Measurements from ENCODE around the gene TPCN2. TPM values are rescaled to one million over a fixed set of nuclear protein-coding genes. Genes with fewer than 3 reads are reported as not detected.

TPCN2 gene
- total and polyA plus RNA-seq, 2 of the 8 experiments (the other 6 are each of a cell fraction or from before 2014, with no cell fraction given), result 9.7 to 18.6 TPM

- peaks cover 0 to 5% (median 3%) of the 10 kb centered on the region in 4 experiments; a peak in 4 of 7 replicates for H3K4me1 ChIP-seq (replicated peaks in 1 of 4; ENCODE audit: control insufficient read depth in 3 of 4, insufficient read depth in 4 of 4, low read length in 3 of 4)
- H3K23me2 ChIP-seq (ENCODE audit: low read depth, low read length), result no peaks in the 10 kb centered on the region
- H3K23ac ChIP-seq (ENCODE audit: insufficient read length), result no peak overlapping the region
- H3K9me3 ChIP-seq (ENCODE audit: insufficient read depth in 2 of 2, low read depth in 1 of 2, low read length in 1 of 2), result no peaks in the 10 kb centered on the region
- H3K14ac ChIP-seq (ENCODE audit: insufficient read length), result no peak overlapping the region
- WGBS, 2 experiments (ENCODE audit: extremely low coverage in 1 of 2, insufficient coverage in 1 of 2, insufficient read length in 1 of 2, insufficient replicate concordance in 2 of 2, low coverage in 1 of 2, low lambda C conversion rate in 2 of 2, missing lambda C conversion rate in 1 of 2), result 76 to 100% methylated on average over 1 to 6 of the region's 6 CpGs
- no peak overlapping the region for H2BK5ac ChIP-seq (ENCODE audit: low read depth, low read length)
- FAIRE-seq (no peak), DNase-seq (ENCODE audit: low read depth in 1 of 2, low spot score in 2 of 2) (no peak)
- no peak overlapping the region for H2AK5ac ChIP-seq (ENCODE audit: low read depth, low read length)
- H4K20me1 ChIP-seq (replicated peaks in 1 of 2; ENCODE audit: control insufficient read depth in 1 of 2, insufficient read depth in 2 of 2, low read length in 2 of 2), result no peaks in the 10 kb centered on the region
- no peaks in the 10 kb centered on the region for H3K79me2 ChIP-seq (ENCODE audit: control insufficient read depth in 1 of 2, insufficient read depth in 2 of 2, low read length in 2 of 2)
- H3K36me3 ChIP-seq (ENCODE audit: control insufficient read depth in 2 of 4, insufficient read depth in 4 of 4, low read length in 3 of 4), result no peaks in the 10 kb centered on the region
- ChIA-PET POLR2A (ENCODE audit: partially characterized antibody) (no interaction called here), CTCF (ENCODE audit: partially characterized antibody) (interaction anchor here (0.8 to 1.6 kb wide), 2 partner anchors 14 to 862 kb away, joined by 3 to 5 read pairs; no protein-coding TSS in a partner anchor)
- no peak overlapping the region for H3K4me3 ChIP-seq (ENCODE audit: extremely low read depth in 1 of 4, insufficient read depth in 2 of 4, low read depth in 3 of 4, low read length in 4 of 4)
- no peak overlapping the region for H4K91ac ChIP-seq (replicated peaks; ENCODE audit: insufficient read length, low read length)
- H4K5ac ChIP-seq (ENCODE audit: insufficient read length, low read depth, low read length), result no peak overlapping the region
- H3K56ac ChIP-seq (replicated peaks; ENCODE audit: insufficient read length, low read depth, low read length), result no peak overlapping the region
- H2BK120ac ChIP-seq (replicated peaks; ENCODE audit: low read depth, low read length), result no peak overlapping the region
- no peak overlapping the region for H3K9ac ChIP-seq (replicated peaks in 1 of 4; ENCODE audit: extremely low read depth in 1 of 4, low read depth in 3 of 4, low read length in 3 of 4)
- H4K8ac ChIP-seq (ENCODE audit: extremely low read depth, insufficient read depth, low read length), result no peak overlapping the region
- H3K27me3 ChIP-seq (replicated peaks in 1 of 4; ENCODE audit: control insufficient read depth in 3 of 4, extremely low read depth in 1 of 4, insufficient read depth in 3 of 4, low read length in 3 of 4), result no peaks in the 10 kb centered on the region
- H2BK20ac ChIP-seq (ENCODE audit: low read length), result no peak overlapping the region
- no peak overlapping the region for H3K18ac ChIP-seq (ENCODE audit: extremely low read depth, low read length)
- H3K27ac ChIP-seq (ENCODE audit: low read depth, low read length), result no peak overlapping the region
- H2BK15ac ChIP-seq (ENCODE audit: low read length), result no peak overlapping the region
- H3K79me1 ChIP-seq (ENCODE audit: low read depth, low read length), result no peaks in the 10 kb centered on the region
- H3K4ac ChIP-seq (replicated peaks; ENCODE audit: insufficient read length, low read depth, low read length), result no peak overlapping the region
- H2BK12ac ChIP-seq (ENCODE audit: low read depth, low read length), result no peak overlapping the region
- no peak overlapping the region for H2AFZ ChIP-seq (ENCODE audit: low read length)
- no peak overlapping the region for H3K4me2 ChIP-seq (ENCODE audit: insufficient read depth in 1 of 2, low read depth in 2 of 2, low read length in 2 of 2)
Measured at GRCh38 chr11:69030301-69030700, 18.4 kb upstream of the TPCN2 start.
